SU-DHL-6 (cell line): ENCODE measurements around the gene FRY.

ENCODE experiments used
- H2AFZ ChIP-seq: fragments of 200-600 bp; sonication (generic); 2 replicates; pipeline ENCODE4 v1.6.1; 2014; ENCODE audit warnings: low read depth, mild to moderate bottlenecking, moderate library complexity, mixed read lengths, antibody characterized with exemption, low read length; ENCODE audit not compliant: severe bottlenecking
- H3F3A ChIP-seq: fragments of 200-600 bp; shearing (Covaris generic); 2 replicates; pipeline ENCODE4 v1.6.0; 2016; ENCODE audit warnings: antibody characterized with exemption, mild to moderate bottlenecking; ENCODE audit not compliant: insufficient read depth
- H3K27ac ChIP-seq: fragments of 200-600 bp; sonication (generic); 2 replicates; pipeline ENCODE4 v1.5.1; 2016; ENCODE audit warnings: low read depth, mild to moderate bottlenecking, low read length, moderate library complexity, mixed read lengths
- H3K27me3 ChIP-seq: fragments of 200-600 bp; sonication (generic), shearing (Covaris generic); 2 replicates; pipeline ENCODE4 v1.6.0; 2014; ENCODE audit warnings: mild to moderate bottlenecking, low read length
- H3K36me3 ChIP-seq: fragments of 200-600 bp; sonication (generic); 2 replicates; pipeline ENCODE4 v1.6.1; 2014; ENCODE audit warnings: mild to moderate bottlenecking, low read length, mixed read lengths
- H3K4me2 ChIP-seq: fragments of 300-600, 200-600 bp; shearing (Covaris generic), sonication (generic); 2 replicates; pipeline ENCODE4 v1.6.0; 2014; ENCODE audit warnings: low read length, low read depth, mild to moderate bottlenecking; ENCODE audit not compliant: poor library complexity, severe bottlenecking
- H3K4me3 ChIP-seq: fragments of 200-600 bp; sonication (generic); 2 replicates; pipeline ENCODE4 v1.5.1; 2014; ENCODE audit warnings: antibody characterized with exemption, low read length, mild to moderate bottlenecking, mixed read lengths; ENCODE audit not compliant: insufficient read depth, poor library complexity, severe bottlenecking
- H3K79me2 ChIP-seq: fragments of 200-600 bp; sonication (generic); 2 replicates; pipeline ENCODE4 v1.6.1; 2014; ENCODE audit warnings: mild to moderate bottlenecking, low read length, moderate library complexity; ENCODE audit not compliant: insufficient read depth
- H3K9ac ChIP-seq: fragments of 200-600 bp; sonication (generic); 2 replicates; pipeline ENCODE4 v1.7.0; 2014; ENCODE audit warnings: mild to moderate bottlenecking, low read length
- H3K9me2 ChIP-seq: fragments of 200-600 bp; sonication (generic); replicated peaks from 2 replicates; pipeline ENCODE4 v1.6.1; 2014; ENCODE audit warnings: low read length; ENCODE audit not compliant: insufficient read depth
- H3K9me3 ChIP-seq: fragments of 200-600 bp; sonication (generic); 2 replicates; pipeline ENCODE4 v1.6.1; 2014; ENCODE audit warnings: low read length, mixed read lengths; ENCODE audit not compliant: insufficient read depth
- H4K20me1 ChIP-seq: fragments of 200-600 bp; sonication (generic); 2 replicates; pipeline ENCODE4 v1.6.1; 2014; ENCODE audit warnings: low read depth, mild to moderate bottlenecking, antibody characterized with exemption, low read length, moderate library complexity, mixed read lengths
- EZH2phosphoT487 ChIP-seq: fragments of 200-600 bp; sonication (generic), shearing (Covaris generic); conservative IDR thresholded peaks from 2 replicates; pipeline ENCODE4 v1.6.1; 2018; ENCODE audit warnings: mild to moderate bottlenecking, antibody characterized with exemption, low read length, moderate library complexity, mixed read lengths
- TF ChIP-seq, protein P1 (sequence below): fragments of 200-600 bp; sonication (generic); IDR thresholded peaks from one replicate; pipeline ENCODE4 v1.5.1; 2017; ENCODE audit warnings: antibody characterized with exemption, mild to moderate bottlenecking, low read length, moderate library complexity; ENCODE audit not compliant: insufficient read depth, poor library complexity, severe bottlenecking

The FRY gene

DNA sequence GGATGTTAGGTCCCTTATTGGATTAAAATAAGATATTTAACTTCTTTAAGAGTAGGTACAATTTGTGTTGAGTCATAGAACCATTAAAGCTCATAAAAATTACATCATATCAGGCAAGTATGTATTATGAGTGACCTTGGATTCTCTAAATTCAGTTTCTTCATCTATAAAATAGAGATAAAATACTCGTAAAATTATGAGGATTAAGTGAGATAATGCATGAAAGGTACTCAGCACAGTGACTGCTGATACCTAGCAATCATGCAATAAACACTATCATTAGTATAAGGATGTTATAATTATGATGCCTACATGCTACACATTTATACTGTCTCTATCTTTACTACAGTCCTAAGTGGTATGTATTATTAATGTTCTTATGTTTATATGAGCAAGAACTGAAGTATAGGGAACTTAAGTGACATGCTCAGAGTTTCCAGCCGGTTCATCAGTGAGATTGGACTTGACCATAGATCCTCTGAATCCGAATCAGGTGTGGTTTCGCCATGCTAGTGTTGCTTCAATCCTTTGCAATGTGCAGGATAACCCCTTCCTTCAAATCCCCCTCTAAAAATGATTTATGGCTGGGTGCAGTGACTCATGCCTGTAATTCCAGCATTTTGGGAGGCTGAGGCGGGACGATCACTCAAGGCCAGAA is 22.9 kb upstream of the FRY start:
- H3K27ac ChIP-seq, result no peak overlapping the region
- H3K27me3 ChIP-seq, result no peaks in the 10 kb centered on the region
- no peak overlapping the region for H3K9ac ChIP-seq
- no peaks in the 10 kb centered on the region for H3K9me3 ChIP-seq
- H3K4me2 ChIP-seq, result no peak overlapping the region
- H2AFZ ChIP-seq, result no peak overlapping the region
- no peaks in the 10 kb centered on the region for H3F3A ChIP-seq
- H3K79me2 ChIP-seq, result no peaks in the 10 kb centered on the region
- H3K9me2 ChIP-seq, result no peaks in the 10 kb centered on the region
- H4K20me1 ChIP-seq, result no peaks in the 10 kb centered on the region
- no peak overlapping the region for H3K4me3 ChIP-seq
- TF ChIP-seq, protein P1, sequence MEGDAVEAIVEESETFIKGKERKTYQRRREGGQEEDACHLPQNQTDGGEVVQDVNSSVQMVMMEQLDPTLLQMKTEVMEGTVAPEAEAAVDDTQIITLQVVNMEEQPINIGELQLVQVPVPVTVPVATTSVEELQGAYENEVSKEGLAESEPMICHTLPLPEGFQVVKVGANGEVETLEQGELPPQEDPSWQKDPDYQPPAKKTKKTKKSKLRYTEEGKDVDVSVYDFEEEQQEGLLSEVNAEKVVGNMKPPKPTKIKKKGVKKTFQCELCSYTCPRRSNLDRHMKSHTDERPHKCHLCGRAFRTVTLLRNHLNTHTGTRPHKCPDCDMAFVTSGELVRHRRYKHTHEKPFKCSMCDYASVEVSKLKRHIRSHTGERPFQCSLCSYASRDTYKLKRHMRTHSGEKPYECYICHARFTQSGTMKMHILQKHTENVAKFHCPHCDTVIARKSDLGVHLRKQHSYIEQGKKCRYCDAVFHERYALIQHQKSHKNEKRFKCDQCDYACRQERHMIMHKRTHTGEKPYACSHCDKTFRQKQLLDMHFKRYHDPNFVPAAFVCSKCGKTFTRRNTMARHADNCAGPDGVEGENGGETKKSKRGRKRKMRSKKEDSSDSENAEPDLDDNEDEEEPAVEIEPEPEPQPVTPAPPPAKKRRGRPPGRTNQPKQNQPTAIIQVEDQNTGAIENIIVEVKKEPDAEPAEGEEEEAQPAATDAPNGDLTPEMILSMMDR, result no peak
- no peak for TF ChIP-seq EZH2phosphoT487
- no peaks in the 10 kb centered on the region for H3K36me3 ChIP-seq

DNA sequence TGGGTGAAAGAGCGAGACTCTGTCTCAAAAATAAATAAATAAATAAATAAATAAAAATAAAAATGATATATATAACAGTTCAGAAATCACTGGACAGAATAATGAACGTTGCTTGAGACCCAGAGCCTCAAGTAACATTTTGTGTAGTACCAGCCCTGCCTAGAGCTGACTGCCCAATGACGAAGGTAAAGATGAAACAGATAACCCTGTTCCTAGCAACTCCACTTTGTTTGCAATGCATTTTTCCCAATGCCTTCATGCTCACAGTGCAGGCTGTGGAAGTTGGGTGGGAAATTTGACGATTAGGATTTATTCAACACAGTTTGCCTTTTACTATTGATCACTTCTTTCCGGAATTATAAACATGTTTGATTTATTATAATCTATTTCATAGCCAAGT is 22.2 kb upstream of the FRY start:
- no peak overlapping the region for H2AFZ ChIP-seq
- H3K4me2 ChIP-seq, result no peak overlapping the region
- H3K9ac ChIP-seq, result no peak overlapping the region
- no peaks in the 10 kb centered on the region for H3K27me3 ChIP-seq
- no peaks in the 10 kb centered on the region for H3F3A ChIP-seq
- H3K4me3 ChIP-seq, result no peak overlapping the region
- H3K27ac ChIP-seq, result no peak overlapping the region
- H3K79me2 ChIP-seq, result no peaks in the 10 kb centered on the region
- no peaks in the 10 kb centered on the region for H3K36me3 ChIP-seq
- H4K20me1 ChIP-seq, result no peaks in the 10 kb centered on the region
- no peaks in the 10 kb centered on the region for H3K9me2 ChIP-seq
- H3K9me3 ChIP-seq, result no peaks in the 10 kb centered on the region
- TF ChIP-seq EZH2phosphoT487, result no peak
- TF ChIP-seq, protein P1, result no peak

DNA sequence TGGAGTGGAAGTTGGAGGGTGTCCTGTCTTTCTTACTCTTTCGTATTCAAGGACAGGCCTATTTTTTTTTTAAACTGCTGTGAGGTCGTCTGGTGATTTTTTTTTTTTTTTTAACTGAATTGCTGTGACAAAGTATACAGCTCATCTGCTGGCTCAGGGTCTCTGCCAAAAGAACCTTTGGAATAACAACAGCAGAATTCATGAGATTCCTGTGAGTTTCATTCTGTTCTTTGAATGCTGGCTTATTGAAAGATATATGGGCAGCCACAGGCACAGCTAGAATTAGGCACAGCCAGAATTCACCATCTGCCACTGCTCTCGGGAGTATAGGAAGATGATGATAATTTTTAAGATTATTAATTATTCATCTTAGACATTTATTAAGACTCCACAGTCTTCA is 21.4 kb upstream of the FRY start:
- no peaks in the 10 kb centered on the region for H3K9me2 ChIP-seq
- no peak overlapping the region for H3K4me2 ChIP-seq
- no peaks in the 10 kb centered on the region for H4K20me1 ChIP-seq
- no peak overlapping the region for H3K4me3 ChIP-seq
- no peaks in the 10 kb centered on the region for H3F3A ChIP-seq
- H3K9ac ChIP-seq, result no peak overlapping the region
- no peaks in the 10 kb centered on the region for H3K27me3 ChIP-seq
- no peaks in the 10 kb centered on the region for H3K9me3 ChIP-seq
- TF ChIP-seq EZH2phosphoT487, result no peak
- TF ChIP-seq, protein P1, result no peak
- H3K36me3 ChIP-seq, result no peaks in the 10 kb centered on the region
- no peak overlapping the region for H3K27ac ChIP-seq
- no peaks in the 10 kb centered on the region for H3K79me2 ChIP-seq
- no peak overlapping the region for H2AFZ ChIP-seq
